Fibroblast of skin of scalp (primary cell): ENCODE data around the gene ITIH1.

ENCODE experiments used
- DNase-seq: peaks from one replicate; pipeline ENCODE4 v3.0.0-alpha.2; 2013

The ITIH1 gene

GRCh38 chr3:52790741-52791140 lies 13.3 kb downstream of the ITIH1 start:
- DNase-seq = no peak

- DNase-seq = no peak
These were observed 14.0 kb downstream of the ITIH1 start for GRCh38 chr3:52791366-52791765.

GRCh38 chr3:52791928-52792327 lies 14.5 kb downstream of the ITIH1 start:
- DNase-seq = no peak

- DNase-seq = no peak
These were observed 15.0 kb downstream of the ITIH1 start for GRCh38 chr3:52792413-52792812.

- DNase-seq = peak; percentile 26
These were observed 15.7 kb downstream of the ITIH1 start for GRCh38 chr3:52792961-52793695.

- DNase-seq = no peak
These were observed 16.6 kb downstream of the ITIH1 start for GRCh38 chr3:52793702-52794611.

GRCh38 chr3:52794612-52795099 lies 17.3 kb downstream of the ITIH1 start, which contains the start of gene ITIH3:
Gene ITIH3 (plus strand): TSS chr3:52794796. CDS start chr3:52794804, 8 bp downstream.
- DNase-seq = no peak

- DNase-seq = no peak
These were observed 18.0 kb downstream of the ITIH1 start for GRCh38 chr3:52795298-52795900.

- no peak for DNase-seq
These were observed 19.0 kb downstream of the ITIH1 start for GRCh38 chr3:52796411-52796810.

- no peak for DNase-seq
These were observed 21.1 kb downstream of the ITIH1 start for GRCh38 chr3:52798376-52798977.

GRCh38 chr3:52798978-52799476 lies 21.6 kb downstream of the ITIH1 start:
- no peak for DNase-seq

GRCh38 chr3:52800079-52800478 lies 22.7 kb downstream of the ITIH1 start:
- no peak for DNase-seq

- peak; percentile 9 for DNase-seq
These were observed 24.4 kb downstream of the ITIH1 start for GRCh38 chr3:52801839-52802238.

GRCh38 chr3:52805270-52806039 lies 28.1 kb downstream of the ITIH1 start:
- DNase-seq = no peak

GRCh38 chr3:52809149-52809548 lies 31.8 kb downstream of the ITIH1 start:
- DNase-seq = no peak

- no peak for DNase-seq
These were observed 32.4 kb downstream of the ITIH1 start for GRCh38 chr3:52809662-52810377.

- DNase-seq = no peak
These were observed 33.5 kb downstream of the ITIH1 start for GRCh38 chr3:52810923-52811322.

- DNase-seq = no peak
These were observed 34.1 kb downstream of the ITIH1 start for GRCh38 chr3:52811452-52812011.

- DNase-seq = no peak
These were observed 36.4 kb downstream of the ITIH1 start for GRCh38 chr3:52813810-52814209.

GRCh38 chr3:52816199-52816598 lies 38.8 kb downstream of the ITIH1 start:
- no peak for DNase-seq

GRCh38 chr3:52816654-52817053 lies 39.3 kb downstream of the ITIH1 start:
- DNase-seq = no peak
